ENCODE measurements around the gene MTA1. TPM values are rescaled to one million over a fixed set of nuclear protein-coding genes. Genes with fewer than 3 reads are reported as not detected.

Gene MTA1
- total RNA-seq, 1 donor from 2014 or later: 119 TPM

GRCh38 chr14:105484997-105485393 is 65.4 kb downstream of the MTA1 start:
- H3K36me3 Mint-ChIP-seq (ENCODE audit: low read depth): no peaks in the 10 kb centered on the region
- no peak for DNase-seq
- no peak for ATAC-seq (ENCODE audit: low read depth)
- no peak overlapping the region for H3K4me3 Mint-ChIP-seq
- intact Hi-C loops (cut with micrococcal nuclease): no loop called here
- peaks cover 76% of the 10 kb centered on the region for H3K4me1 Mint-ChIP-seq
- POLR2A ChIA-PET: no interaction called here
- H3K9me3 Mint-ChIP-seq: no peaks in the 10 kb centered on the region
- CTCF ChIA-PET: no interaction called here
- TF ChIP-seq CTCF (IDR thresholded peaks at IDR 0.05): no peak
- H3K27me3 Mint-ChIP-seq: no peaks in the 10 kb centered on the region
- H3K27ac Mint-ChIP-seq: peak overlapping the region; percentile 81

- Mint-ChIP-seq H3K27ac (peak overlapping the region; percentile 81), H3K4me1 (peaks cover 69% of the 10 kb centered on the region), H3K36me3 (ENCODE audit: low read depth) (no peaks in the 10 kb centered on the region), H3K9me3 (no peaks in the 10 kb centered on the region), H3K4me3 (peak overlapping the region; percentile 55), H3K27me3 (no peaks in the 10 kb centered on the region)
- TF ChIP-seq CTCF (IDR thresholded peaks at IDR 0.05): no peak
- intact Hi-C loops (cut with micrococcal nuclease): no loop called here
- ATAC-seq (ENCODE audit: low read depth) (no peak), DNase-seq (peak; percentile 51)
- ChIA-PET CTCF (no interaction called here), POLR2A (interaction anchor here (1.0 kb wide), 1 partner anchor 9 kb away, joined by 4 read pairs; no protein-coding TSS in a partner anchor)
Observed at GRCh38 chr14:105485739-105486162, 66.1 kb downstream of the MTA1 start.

- ChIA-PET CTCF (no interaction called here), POLR2A (interaction anchor here (0.6 to 1.0 kb wide), 2 partner anchors 10 kb away, joined by 4 read pairs; no protein-coding TSS in a partner anchor)
- H3K4me1 Mint-ChIP-seq: peaks cover 63% of the 10 kb centered on the region
- TF ChIP-seq CTCF (IDR thresholded peaks at IDR 0.05): no peak
- intact Hi-C loops (cut with micrococcal nuclease): no loop called here
- H3K36me3 Mint-ChIP-seq (ENCODE audit: low read depth): no peaks in the 10 kb centered on the region
- no peaks in the 10 kb centered on the region for H3K27me3 Mint-ChIP-seq
- no peak for ATAC-seq (ENCODE audit: low read depth)
- DNase-seq: peak; percentile 57
- H3K27ac Mint-ChIP-seq: peak within 1 kb of the TSS; percentile 82
- peak within 1 kb of the TSS; percentile 82 for H3K4me3 Mint-ChIP-seq
- no peaks in the 10 kb centered on the region for H3K9me3 Mint-ChIP-seq
Observed at GRCh38 chr14:105486163-105486973, 66.7 kb downstream of the MTA1 start, which contains the start of gene CRIP1. Gene CRIP1 (plus strand): TSS chr14:105486886. CDS start chr14:105487260, 374 bp downstream.

GRCh38 chr14:105486974-105487448 is 67.4 kb downstream of the MTA1 start:
- DNase-seq (peak; percentile 69), ATAC-seq (ENCODE audit: low read depth) (no peak)
- intact Hi-C loops (cut with micrococcal nuclease): no loop called here
- H3K9me3 Mint-ChIP-seq: no peaks in the 10 kb centered on the region
- H3K27ac Mint-ChIP-seq: peak overlapping the region; percentile 82
- peaks cover 63% of the 10 kb centered on the region for H3K4me1 Mint-ChIP-seq
- no peak for TF ChIP-seq CTCF (IDR thresholded peaks at IDR 0.05)
- no peaks in the 10 kb centered on the region for H3K27me3 Mint-ChIP-seq
- ChIA-PET CTCF (no interaction called here), POLR2A (interaction anchor here (0.6 kb wide), 1 partner anchor 10 kb away, joined by 4 read pairs; no protein-coding TSS in a partner anchor)
- peak overlapping the region; percentile 82 for H3K4me3 Mint-ChIP-seq
- H3K36me3 Mint-ChIP-seq (ENCODE audit: low read depth): peaks cover 2% of the 10 kb centered on the region

GRCh38 chr14:105487449-105487985 is 67.9 kb downstream of the MTA1 start:
- H3K27me3 Mint-ChIP-seq: no peaks in the 10 kb centered on the region
- ChIA-PET CTCF (interaction anchor here (3.4 kb wide), 1 partner anchor 115 kb away, joined by 104 read pairs; no protein-coding TSS in a partner anchor), POLR2A (interaction anchor here (0.6 kb wide), 1 partner anchor 11 kb away, joined by 4 read pairs; no protein-coding TSS in a partner anchor)
- no peaks in the 10 kb centered on the region for H3K9me3 Mint-ChIP-seq
- no peak for ATAC-seq (ENCODE audit: low read depth)
- intact Hi-C loops (cut with micrococcal nuclease): no loop called here
- peak overlapping the region; percentile 82 for H3K4me3 Mint-ChIP-seq
- TF ChIP-seq CTCF (IDR thresholded peaks at IDR 0.05): no peak
- peak; percentile 68 for DNase-seq
- H3K27ac Mint-ChIP-seq: peak overlapping the region; percentile 79
- H3K36me3 Mint-ChIP-seq (ENCODE audit: low read depth): peaks cover 2% of the 10 kb centered on the region
- H3K4me1 Mint-ChIP-seq: peaks cover 58% of the 10 kb centered on the region
